GM21717 (cell line): ENCODE measurements around the gene ARSH.
"Not testable (repeated sequence)": the region's sequence is repeated elsewhere in the genome, so short reads cannot be mapped to it uniquely, and the experiment has no call there.

ENCODE experiments used
- ATAC-seq: cut with Tn5 transposase; IDR thresholded peaks from one replicate; pipeline ENCODE4 v1.9.1; 2021; ENCODE audit warnings: mild to moderate bottlenecking, moderate library complexity; ENCODE audit not compliant: unreplicated experiment

Gene ARSH

GRCh38 chrX:3037218-3037617 is 30.9 kb downstream of the ARSH start:
- ATAC-seq = no peak

GRCh38 chrX:3044196-3044595 is 37.9 kb downstream of the ARSH start:
- no peak for ATAC-seq

GRCh38 chrX:3044671-3045070 is 38.3 kb downstream of the ARSH start:
- ATAC-seq = no peak

- ATAC-seq = no peak
Observed at GRCh38 chrX:3046253-3047240, 40.2 kb downstream of the ARSH start.

GRCh38 chrX:3050523-3051175 is 44.3 kb downstream of the ARSH start:
- not testable (repeated sequence) for ATAC-seq

- no peak for ATAC-seq
Observed at GRCh38 chrX:3052860-3053259, 46.5 kb downstream of the ARSH start.

GRCh38 chrX:3066555-3066954 is 60.2 kb downstream of the ARSH start:
- no peak for ATAC-seq

GRCh38 chrX:3075959-3076358 is 69.6 kb downstream of the ARSH start:
- ATAC-seq = no peak

- no peak for ATAC-seq
Observed at GRCh38 chrX:3076416-3076991, 70.2 kb downstream of the ARSH start.
